AG09319 (cell line): ENCODE data around the gene TEKT4.
"Not testable (repeated sequence)": the region's sequence is repeated elsewhere in the genome, so short reads cannot be mapped to it uniquely, and the experiment has no call there.

Source experiments
- DNase-seq: peaks from one replicate; pipeline ENCODE4 v3.0.0-alpha.2; 2010; ENCODE audit warnings: low read depth; ENCODE audit errors: extremely low read depth
- CTCF ChIP-seq: IDR thresholded peaks from 2 replicates; pipeline ENCODE4 v1.5.1; 2011; ENCODE audit warnings: low read depth, mild to moderate bottlenecking, inconsistent platforms, low read length, moderate library complexity

The TEKT4 gene

GRCh38 chr2:94890234-94890633 lies 19.0 kb downstream of the TEKT4 start:
- no peak for DNase-seq
- TF ChIP-seq CTCF: no peak

- not testable (repeated sequence) for DNase-seq
Observed at GRCh38 chr2:94895273-94895672, 24.0 kb downstream of the TEKT4 start.

GRCh38 chr2:94906976-94907375 lies 35.7 kb downstream of the TEKT4 start:
- DNase-seq: not testable (repeated sequence)

GRCh38 chr2:94923196-94923595 lies 52.0 kb downstream of the TEKT4 start:
- TF ChIP-seq CTCF: no peak
- no peak for DNase-seq

GRCh38 chr2:94924999-94925398 lies 53.8 kb downstream of the TEKT4 start:
- not testable (repeated sequence) for DNase-seq
